ENCODE data around the gene GGT5. TPM values are rescaled to one million over a fixed set of nuclear protein-coding genes. Genes with fewer than 3 reads are reported as not detected.
"Not testable (repeated sequence)": the region's sequence is repeated elsewhere in the genome, so short reads cannot be mapped to it uniquely, and the experiment has no call there.

GGT5 gene
- total RNA-seq, 2 donors from 2014 or later: 81.3 to 175 TPM

- Histone ChIP-seq H3K27me3 (replicated peaks; ENCODE audit: insufficient read depth) (no peaks in the 10 kb centered on the region), H3K9me3 (no peaks in the 10 kb centered on the region), H3K4me1 (ENCODE audit: control insufficient read depth in 1 of 2, low read depth in 2 of 2) (peaks cover 30 to 46% of the 10 kb centered on the region in 2 donors), H3K27ac (peak overlapping the region; percentile 68 to 89), H3K36me3 (no peaks in the 10 kb centered on the region), H3K4me3 (no peak overlapping the region)
- no peak for TF ChIP-seq CTCF (IDR thresholded peaks at IDR 0.05)
- DNase-seq (ENCODE audit: low spot score): no peak
- no peak for ATAC-seq (ENCODE audit: insufficient number of reproducible peaks, low FRiP score, low read depth)
Observed at GRCh38 chr22:24247011-24247507, 2.2 kb upstream of the GGT5 start.

GRCh38 chr22:24245584-24246561, 991 bp upstream of the GGT5 start:
- ATAC-seq (ENCODE audit: insufficient number of reproducible peaks, low FRiP score, low read depth) (peak; percentile 55), DNase-seq (ENCODE audit: low spot score) (peak; percentile 49)
- H3K4me1 ChIP-seq (ENCODE audit: control insufficient read depth in 1 of 2, low read depth in 2 of 2): peaks cover 30 to 46% of the 10 kb centered on the region in 2 donors
- not testable (repeated sequence) for H3K36me3 ChIP-seq; H3K9me3 ChIP-seq; H3K27me3 ChIP-seq (replicated peaks; ENCODE audit: insufficient read depth)
- peak overlapping the region; percentile 40 for H3K4me3 ChIP-seq
- peak overlapping the region; percentile 78 to 89 for H3K27ac ChIP-seq

GRCh38 chr22:24244144-24244787, 616 bp downstream of the GGT5 start:
- ATAC-seq (ENCODE audit: insufficient number of reproducible peaks, low FRiP score, low read depth) (no peak), DNase-seq (ENCODE audit: low spot score) (no peak)
- Histone ChIP-seq H3K9me3 (no peaks in the 10 kb centered on the region), H3K27me3 (replicated peaks; ENCODE audit: insufficient read depth) (no peaks in the 10 kb centered on the region), H3K36me3 (no peaks in the 10 kb centered on the region), H3K4me3 (peak overlapping the region; percentile 53), H3K4me1 (ENCODE audit: control insufficient read depth in 1 of 2, low read depth in 2 of 2) (peaks cover 30 to 46% of the 10 kb centered on the region in 2 donors), H3K27ac (peak overlapping the region; percentile 20 to 63)
- no peak for TF ChIP-seq CTCF (IDR thresholded peaks at IDR 0.05)

- not testable (repeated sequence) for DNase-seq (ENCODE audit: low spot score); H3K36me3 ChIP-seq; H3K27me3 ChIP-seq (replicated peaks; ENCODE audit: insufficient read depth); H3K9me3 ChIP-seq; ATAC-seq (ENCODE audit: insufficient number of reproducible peaks, low FRiP score, low read depth); H3K27ac ChIP-seq
- Histone ChIP-seq H3K4me3 (peak overlapping the region; percentile 36), H3K4me1 (ENCODE audit: control insufficient read depth in 1 of 2, low read depth in 2 of 2) (peaks cover 30 to 46% of the 10 kb centered on the region in 2 donors)
Observed at GRCh38 chr22:24243417-24243816, 1.5 kb downstream of the GGT5 start.

- not testable (repeated sequence) for H3K36me3 ChIP-seq; ATAC-seq (ENCODE audit: insufficient number of reproducible peaks, low FRiP score, low read depth); H3K27ac ChIP-seq; H3K4me3 ChIP-seq; H3K9me3 ChIP-seq; DNase-seq (ENCODE audit: low spot score); H3K27me3 ChIP-seq (replicated peaks; ENCODE audit: insufficient read depth)
- H3K4me1 ChIP-seq (ENCODE audit: control insufficient read depth in 1 of 2, low read depth in 2 of 2): peaks cover 19 to 30% of the 10 kb centered on the region in 2 donors
Observed at GRCh38 chr22:24240985-24241692, 3.7 kb downstream of the GGT5 start.

GRCh38 chr22:24240381-24240780, 4.5 kb downstream of the GGT5 start:
- Histone ChIP-seq H3K36me3 (no peaks in the 10 kb centered on the region), H3K27me3 (replicated peaks; ENCODE audit: insufficient read depth) (no peaks in the 10 kb centered on the region), H3K27ac (no peak overlapping the region), H3K4me1 (ENCODE audit: control insufficient read depth in 1 of 2, low read depth in 2 of 2) (peaks cover 14 to 22% of the 10 kb centered on the region in 2 donors), H3K4me3 (no peak overlapping the region), H3K9me3 (no peaks in the 10 kb centered on the region)
- ATAC-seq (ENCODE audit: insufficient number of reproducible peaks, low FRiP score, low read depth) (no peak), DNase-seq (ENCODE audit: low spot score) (no peak)
- TF ChIP-seq CTCF (IDR thresholded peaks at IDR 0.05): no peak

GRCh38 chr22:24238101-24238694, 6.7 kb downstream of the GGT5 start:
- not testable (repeated sequence) for DNase-seq (ENCODE audit: low spot score); H3K36me3 ChIP-seq; H3K9me3 ChIP-seq; H3K27me3 ChIP-seq (replicated peaks; ENCODE audit: insufficient read depth); H3K4me1 ChIP-seq (ENCODE audit: control insufficient read depth in 1 of 2, low read depth in 2 of 2); ATAC-seq (ENCODE audit: insufficient number of reproducible peaks, low FRiP score, low read depth); H3K27ac ChIP-seq; H3K4me3 ChIP-seq
